HG02763 (cell line): Measurements from ENCODE around the gene DNAJC5.
A peak's percentile ranks its signal among the peaks of the same experiment; 100 is the strongest.

Experiments used
- ATAC-seq: cut with Tn5 transposase; IDR thresholded peaks from one replicate; pipeline ENCODE4 v1.9.1; 2021; ENCODE audit warnings: mild to moderate bottlenecking, moderate library complexity; ENCODE audit not compliant: unreplicated experiment

The DNAJC5 gene

GRCh38 chr20:63883201-63883593 is 11.7 kb upstream of the DNAJC5 start:
- ATAC-seq, result no peak

GRCh38 chr20:63884506-63885263 is 10.2 kb upstream of the DNAJC5 start:
- ATAC-seq, result no peak

- no peak for ATAC-seq
Observed at GRCh38 chr20:63885264-63886053, 9.5 kb upstream of the DNAJC5 start.

GRCh38 chr20:63886054-63886419 is 8.9 kb upstream of the DNAJC5 start:
- ATAC-seq, result no peak

- no peak for ATAC-seq
Observed at GRCh38 chr20:63886921-63887320, 8.0 kb upstream of the DNAJC5 start.

- ATAC-seq, result no peak
Observed at GRCh38 chr20:63889241-63890200, 5.4 kb upstream of the DNAJC5 start.

- ATAC-seq, result no peak
Observed at GRCh38 chr20:63890201-63890576, 4.7 kb upstream of the DNAJC5 start.

- ATAC-seq, result no peak
Observed at GRCh38 chr20:63890616-63891015, 4.3 kb upstream of the DNAJC5 start.

GRCh38 chr20:63891061-63892002 is 3.6 kb upstream of the DNAJC5 start:
- no peak for ATAC-seq

GRCh38 chr20:63892402-63892801 is 2.5 kb upstream of the DNAJC5 start:
- no peak for ATAC-seq

GRCh38 chr20:63893999-63894357 is 948 bp upstream of the DNAJC5 start:
- no peak for ATAC-seq

GRCh38 chr20:63895202-63895951 is 451 bp downstream of the DNAJC5 start:
- peak; percentile 13 for ATAC-seq

GRCh38 chr20:63895952-63896263 is 982 bp downstream of the DNAJC5 start:
- ATAC-seq, result no peak

- no peak for ATAC-seq
Observed at GRCh38 chr20:63896264-63897105, 1.6 kb downstream of the DNAJC5 start.

GRCh38 chr20:63897978-63898561 is 3.1 kb downstream of the DNAJC5 start:
- no peak for ATAC-seq

- ATAC-seq, result no peak
Observed at GRCh38 chr20:63898882-63899558, 4.1 kb downstream of the DNAJC5 start.

GRCh38 chr20:63900413-63900812 is 5.5 kb downstream of the DNAJC5 start:
- no peak for ATAC-seq
